T-helper 1 cell treated with Interleukin-12 subunit alpha and Interleukin-12 subunit beta and Interleukin-4 antibody, amounts not matched to agents 30 ng/mL and 1 ng/mL, for 36 hours (primary cell): ENCODE measurements around the gene ZDHHC24. TPM values are rescaled to one million over a fixed set of nuclear protein-coding genes. Genes with fewer than 3 reads are reported as not detected.
"Not testable (repeated sequence)": the region's sequence is repeated elsewhere in the genome, so short reads cannot be mapped to it uniquely, and the experiment has no call there.

Experiments
- intact Hi-C: fragments of 100-400 bp; cut with micrococcal nuclease; formaldehyde crosslinking; loops from one replicate; pipeline ENCODE4 v1.15.1; 2024
- total RNA-seq: library from RNA; stranded (reverse); gene quantifications from 2 replicates; pipeline ENCODE4 v1.2.3, GENCODE V29; 2022

ZDHHC24 gene
- 16.2 and 17.5 TPM in 2 replicates for total RNA-seq

- intact Hi-C loops, result loop anchor here (1.0 to 2.0 kb wide), 12 partner anchors 13 to 257 kb away; partner anchors contain the start of genes BBS1, CCDC87, CCS and DPP3
Observed at GRCh38 chr11:66545701-66546367, at the start of gene ZDHHC24. TSS of gene ZDHHC24 (minus strand) at chr11:66546048. CDS start at chr11:66546003, 45 bp downstream.

GRCh38 chr11:66595245-66595904 is 49.5 kb upstream of the ZDHHC24 start:
- intact Hi-C loops, result no loop called here

GRCh38 chr11:66593650-66594049 is 47.8 kb upstream of the ZDHHC24 start:
- intact Hi-C loops, result loop anchor here (1.0 to 5.0 kb wide), 7 partner anchors 23 to 365 kb away; partner anchors contain the start of genes ACTN3, PC, RBM14 and RBM4

- intact Hi-C loops, result loop anchor here (1.0 to 5.0 kb wide), 7 partner anchors 23 to 365 kb away; partner anchors contain the start of genes ACTN3, PC, RBM14 and RBM4
Observed at GRCh38 chr11:66593303-66593635, 47.4 kb upstream of the ZDHHC24 start.

GRCh38 chr11:66592457-66593302 is 46.8 kb upstream of the ZDHHC24 start, which contains the start of the genes CCDC87 and CCS:
TSS of gene CCDC87 (minus strand) at chr11:66593063. CDS start at chr11:66593015, 48 bp downstream.
TSS of gene CCS (plus strand) at chr11:66593185. CDS start at chr11:66593262, 77 bp downstream.
- intact Hi-C loops, result loop anchor here (1.0 to 5.0 kb wide), 7 partner anchors 24 to 366 kb away; partner anchors contain the start of genes ACTN3, PC, RBM14 and RBM4

- intact Hi-C loops, result loop anchor here (5.0 kb wide), 1 partner anchor 251 kb away; the partner anchor contains the start of gene RCE1
Observed at GRCh38 chr11:66591175-66591574, 45.3 kb upstream of the ZDHHC24 start.

GRCh38 chr11:66589996-66590675 is 44.3 kb upstream of the ZDHHC24 start:
- intact Hi-C loops, result loop anchor here (5.0 kb wide), 1 partner anchor 252 kb away; the partner anchor contains the start of gene RCE1

GRCh38 chr11:66589315-66589714 is 43.5 kb upstream of the ZDHHC24 start:
- intact Hi-C loops, result not testable (repeated sequence)

- intact Hi-C loops, result no loop called here
Observed at GRCh38 chr11:66586136-66586535, 40.3 kb upstream of the ZDHHC24 start.

GRCh38 chr11:66585447-66585846 is 39.6 kb upstream of the ZDHHC24 start:
- intact Hi-C loops, result not testable (repeated sequence)

- intact Hi-C loops, result not testable (repeated sequence)
Observed at GRCh38 chr11:66582565-66583147, 36.8 kb upstream of the ZDHHC24 start.

GRCh38 chr11:66581261-66581660 is 35.4 kb upstream of the ZDHHC24 start:
- intact Hi-C loops, result no loop called here

GRCh38 chr11:66580803-66581202 is 35.0 kb upstream of the ZDHHC24 start:
- intact Hi-C loops, result no loop called here

- intact Hi-C loops, result loop anchor here (1.0 kb wide), 4 partner anchors 33 to 255 kb away; partner anchors contain the start of genes ACTN3, RBM4 and ZDHHC24
Observed at GRCh38 chr11:66579017-66579606, 33.3 kb upstream of the ZDHHC24 start.

GRCh38 chr11:66570850-66571180 is 25.0 kb upstream of the ZDHHC24 start:
- intact Hi-C loops, result no loop called here

GRCh38 chr11:66570079-66570849 is 24.4 kb upstream of the ZDHHC24 start:
- intact Hi-C loops, result no loop called here

GRCh38 chr11:66569076-66569475 is 23.2 kb upstream of the ZDHHC24 start:
- intact Hi-C loops, result no loop called here

GRCh38 chr11:66568124-66568916 is 22.5 kb upstream of the ZDHHC24 start, which contains the start of gene CTSF:
TSS of gene CTSF (minus strand) at chr11:66568606. CDS start at chr11:66568486, 120 bp downstream.
- intact Hi-C loops, result no loop called here
